Lower leg skin (tissue), 4 donors: ENCODE measurements around the gene IL11RA. TPM values are rescaled to one million over a fixed set of nuclear protein-coding genes. Genes with fewer than 3 reads are reported as not detected.

Source experiments
- DNase-seq, 2 donors: peaks; one replicate each; pipeline ENCODE4 v3.0.0-alpha.2; 2019; ENCODE audit warnings: low spot score in 2 of 2
- H3K4me3 ChIP-seq: fragments of 200-600 bp; sonication (generic); 2 replicates; pipeline ENCODE4 v1.5.1; 2017; ENCODE audit warnings: mild to moderate bottlenecking, low read depth; ENCODE audit not compliant: poor library complexity, severe bottlenecking
- POLR2A ChIP-seq, 2 donors: fragments of 450-650 bp; IDR thresholded peaks; one replicate each; pipeline ENCODE4 v1.6.1; 2016 to 2017; ENCODE audit warnings: antibody characterized with exemption in 2 of 2, mild to moderate bottlenecking in 1 of 2, moderate library complexity in 1 of 2
- WGBS, 2 donors: methylation state at CpG; one replicate each; pipeline ENCODE4 v1.1.5; 2018; 5-methylcytosine and 5-hydroxymethylcytosine counted together
- intact Hi-C: fragments of 100-400 bp; cut with DNase I; formaldehyde crosslinking; loops from one replicate; pipeline ENCODE4 v1.15.0; 2023; ENCODE audit warnings: low total_unique reads
- total RNA-seq, 4 donors: library from RNA; depleted of rRNA; stranded (reverse); fragments of >200 nt; gene quantifications; one replicate each; pipeline ENCODE4 v1.1.0, GENCODE V29; 2016
- TF ChIP-seq, protein P1 (sequence below), 3 donors: fragments of 450-650 bp; IDR thresholded peaks; one replicate each; pipeline ENCODE4 v1.5.1; 2016; ENCODE audit warnings: antibody characterized with exemption in 3 of 3, mild to moderate bottlenecking in 3 of 3, moderate library complexity in 2 of 3

IL11RA gene
- total RNA-seq, 4 donors from 2014 or later, result 27.7 to 37.7 (median 29.9) TPM

DNA sequence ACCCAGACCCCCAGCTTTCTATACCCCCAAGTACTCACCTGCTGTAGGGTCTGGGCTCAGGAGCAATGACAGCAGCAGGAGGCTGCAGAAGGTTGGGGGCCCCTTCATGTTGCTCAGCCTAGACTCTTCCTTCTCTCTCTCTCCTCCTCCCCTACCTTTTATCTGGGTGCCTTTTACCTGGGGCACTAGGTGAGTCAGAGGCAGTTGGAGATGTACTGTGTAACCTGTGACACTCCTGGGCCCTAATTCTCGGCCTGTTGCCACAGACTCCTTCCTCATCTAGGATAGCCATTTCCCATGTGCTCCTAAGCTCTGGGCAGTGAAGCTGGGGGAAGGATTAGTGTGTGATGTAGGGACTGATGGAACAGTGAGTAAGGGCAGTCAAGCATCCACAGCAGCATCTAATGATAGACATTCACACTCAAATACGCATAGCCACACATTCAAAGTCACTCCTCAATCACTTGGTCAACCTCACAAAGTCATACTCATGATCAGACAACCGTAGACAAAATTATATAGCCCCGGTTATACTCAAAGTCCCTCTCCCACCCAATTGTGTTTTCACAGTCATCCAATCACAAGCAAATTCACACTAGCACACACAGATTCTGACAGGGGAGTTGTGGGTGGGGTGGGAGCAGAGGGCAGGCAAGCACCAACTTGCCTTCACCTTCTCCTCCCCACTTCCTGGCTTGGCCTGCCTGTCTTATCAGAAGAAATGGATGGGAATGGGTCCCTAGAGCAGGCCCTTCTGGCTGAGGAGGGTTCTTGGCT, 10.7 kb downstream of the IL11RA start, which contains the start of gene CCL27:
Gene CCL27, minus strand, starts transcription at position 132 of the 777 bp plus-strand sequence. Its CDS starts 24 bp downstream, at position 108.
- intact Hi-C loops, result no loop called here
- 54 to 59% methylated on average over 4 of the region's 4 CpGs for WGBS, 2 donors
- no peak for TF ChIP-seq POLR2A (IDR thresholded peaks at IDR 0.05)
- TF ChIP-seq, protein P1, sequence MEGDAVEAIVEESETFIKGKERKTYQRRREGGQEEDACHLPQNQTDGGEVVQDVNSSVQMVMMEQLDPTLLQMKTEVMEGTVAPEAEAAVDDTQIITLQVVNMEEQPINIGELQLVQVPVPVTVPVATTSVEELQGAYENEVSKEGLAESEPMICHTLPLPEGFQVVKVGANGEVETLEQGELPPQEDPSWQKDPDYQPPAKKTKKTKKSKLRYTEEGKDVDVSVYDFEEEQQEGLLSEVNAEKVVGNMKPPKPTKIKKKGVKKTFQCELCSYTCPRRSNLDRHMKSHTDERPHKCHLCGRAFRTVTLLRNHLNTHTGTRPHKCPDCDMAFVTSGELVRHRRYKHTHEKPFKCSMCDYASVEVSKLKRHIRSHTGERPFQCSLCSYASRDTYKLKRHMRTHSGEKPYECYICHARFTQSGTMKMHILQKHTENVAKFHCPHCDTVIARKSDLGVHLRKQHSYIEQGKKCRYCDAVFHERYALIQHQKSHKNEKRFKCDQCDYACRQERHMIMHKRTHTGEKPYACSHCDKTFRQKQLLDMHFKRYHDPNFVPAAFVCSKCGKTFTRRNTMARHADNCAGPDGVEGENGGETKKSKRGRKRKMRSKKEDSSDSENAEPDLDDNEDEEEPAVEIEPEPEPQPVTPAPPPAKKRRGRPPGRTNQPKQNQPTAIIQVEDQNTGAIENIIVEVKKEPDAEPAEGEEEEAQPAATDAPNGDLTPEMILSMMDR (IDR thresholded peaks at IDR 0.05), result no peak
- no peak within 1 kb of the TSS for H3K4me3 ChIP-seq
- DNase-seq, result no peak

DNA sequence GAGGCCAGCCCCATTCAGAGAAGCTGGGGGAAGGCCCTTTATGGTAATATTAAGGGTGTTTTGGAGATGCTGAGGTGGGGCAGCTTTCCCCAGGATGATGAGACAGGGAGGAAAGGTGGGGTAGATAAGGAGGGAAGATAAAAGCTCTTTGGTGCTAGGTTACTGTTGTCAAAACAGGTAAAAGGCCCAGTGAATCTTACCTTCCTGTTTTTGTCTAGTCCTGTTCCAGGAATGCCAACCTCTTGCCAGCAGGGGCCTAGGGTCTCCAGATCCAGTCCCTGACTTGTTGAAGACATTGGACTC, 11.3 kb downstream of the IL11RA start:
- DNase-seq, result no peak
- no peak overlapping the region for H3K4me3 ChIP-seq
- intact Hi-C loops, result no loop called here
- TF ChIP-seq, protein P1 (IDR thresholded peaks at IDR 0.05), result no peak
- no peak for TF ChIP-seq POLR2A (IDR thresholded peaks at IDR 0.05)

DNA sequence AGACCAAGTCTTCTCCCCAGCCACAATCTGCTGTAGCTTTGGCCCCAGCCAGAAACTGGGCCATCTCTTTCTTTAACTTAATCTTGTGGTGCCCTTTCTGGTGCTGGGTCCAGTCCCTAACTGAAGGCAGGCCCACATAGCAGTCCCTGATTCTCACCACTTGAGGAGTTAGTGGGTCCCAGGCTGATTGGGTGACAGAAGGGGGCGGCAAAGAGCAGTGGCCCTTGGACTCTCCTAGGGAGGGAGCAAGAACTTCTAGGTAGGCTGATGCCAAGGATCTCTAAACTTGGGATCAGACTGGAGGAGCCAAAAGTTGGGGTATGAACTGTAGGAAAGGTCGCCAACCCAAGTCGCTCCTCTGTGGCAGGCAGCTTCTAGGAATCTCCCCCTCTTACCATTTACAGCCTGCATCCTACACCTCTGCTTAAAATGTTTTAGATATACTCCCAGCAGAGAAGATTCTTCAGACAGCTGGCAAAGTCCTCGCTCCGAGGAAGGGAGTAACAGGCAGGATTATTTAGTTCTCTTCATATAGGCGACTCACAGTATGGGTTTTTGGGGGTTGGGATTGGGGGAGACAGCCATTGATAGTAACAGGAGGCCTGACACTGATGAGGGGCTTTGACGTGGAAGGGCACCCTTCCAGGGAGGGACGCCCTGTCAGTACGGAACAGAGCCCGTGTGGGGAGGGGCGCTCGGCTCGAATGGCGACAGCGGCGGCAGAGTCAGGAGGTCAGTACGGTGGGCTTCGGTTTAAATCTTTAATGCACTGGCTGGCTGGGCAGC, 12.5 kb downstream of the IL11RA start:
- TF ChIP-seq, protein P1 (IDR thresholded peaks at IDR 0.05), result peak in 1 of 3 donors; percentile 23
- no peak for TF ChIP-seq POLR2A (IDR thresholded peaks at IDR 0.05)
- 5 to 6% methylated on average over 18 of the region's 18 CpGs for WGBS, 2 donors
- intact Hi-C loops, result no loop called here
- DNase-seq, result peak; percentile 87 to 96
- peak overlapping the region; percentile 24 for H3K4me3 ChIP-seq

DNA sequence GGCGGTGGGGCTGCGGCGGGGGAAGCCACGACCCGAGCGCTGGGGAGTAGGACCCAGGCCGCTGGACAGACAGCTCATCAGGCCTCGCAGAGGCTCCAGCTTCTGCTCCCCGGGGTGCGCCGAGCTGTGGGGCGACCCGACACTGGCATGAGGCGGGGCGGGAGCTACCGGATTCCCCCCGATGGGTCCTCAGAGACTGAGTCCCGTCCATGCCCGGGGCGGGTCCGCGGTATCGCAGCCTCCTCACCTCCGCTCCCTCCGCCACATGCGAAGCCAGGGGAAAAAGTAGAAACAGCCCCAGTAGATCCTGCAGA, 13.0 kb downstream of the IL11RA start:
- H3K4me3 ChIP-seq, result peak overlapping the region; percentile 24
- TF ChIP-seq, protein P1 (IDR thresholded peaks at IDR 0.05), result no peak
- no peak for TF ChIP-seq POLR2A (IDR thresholded peaks at IDR 0.05)
- 0% methylated on average over 8 to 10 of the region's 26 CpGs for WGBS, 2 donors
- DNase-seq, result no peak
- intact Hi-C loops, result no loop called here

DNA sequence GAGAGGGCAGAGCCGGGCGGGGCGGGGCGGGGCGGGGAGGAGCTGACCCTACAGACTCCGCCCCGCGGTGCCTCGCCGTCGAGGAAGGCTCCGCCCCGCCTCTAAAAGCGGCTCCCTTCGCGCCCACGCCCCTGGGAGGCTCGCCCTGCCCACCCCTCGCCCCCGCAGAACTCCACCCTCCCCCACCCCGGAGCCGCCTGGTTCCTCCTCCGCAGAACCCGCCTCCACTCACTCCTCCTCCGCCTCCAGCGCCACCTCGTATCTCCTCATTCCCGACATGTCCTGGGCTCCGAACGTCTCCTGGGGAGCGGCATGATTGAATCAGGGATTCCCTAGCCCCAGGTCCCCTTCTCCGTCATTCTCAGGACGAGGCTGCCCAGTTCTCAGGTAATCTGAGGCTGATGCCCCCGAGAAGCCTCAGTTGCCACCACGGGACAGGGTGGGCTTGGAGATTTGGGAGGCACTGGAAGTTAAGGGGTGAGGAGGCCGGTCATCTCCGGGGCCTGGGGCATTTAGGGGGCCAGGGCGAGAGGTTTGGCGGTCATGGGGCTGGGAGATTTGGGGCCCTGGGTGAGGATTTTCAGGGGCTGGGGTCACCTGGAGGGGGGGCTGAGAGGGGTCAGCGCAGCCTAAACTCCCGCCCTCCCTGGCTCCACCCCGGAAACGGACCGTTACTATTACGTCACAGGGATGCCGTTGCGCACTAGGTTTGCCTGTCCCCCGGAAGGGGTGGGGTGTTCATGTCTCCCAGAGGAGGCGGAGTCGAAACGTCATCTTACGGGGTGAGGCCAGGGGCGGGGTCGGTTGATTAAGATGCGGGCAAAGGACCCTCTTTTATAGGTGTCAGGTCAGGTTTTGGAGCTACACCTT, 13.6 kb downstream of the IL11RA start:
- 1 to 2% methylated on average over 49 to 50 of the region's 55 CpGs for WGBS, 2 donors
- intact Hi-C loops, result no loop called here
- TF ChIP-seq POLR2A (IDR thresholded peaks at IDR 0.05), result peak in 1 of 2 donors; percentile 82
- TF ChIP-seq, protein P1 (IDR thresholded peaks at IDR 0.05), result no peak
- peak overlapping the region; percentile 56 for H3K4me3 ChIP-seq
- DNase-seq, result peak; percentile 95 to 99
